ENCODE results near the gene IDI1.
A peak's percentile ranks its signal among the peaks of the same experiment; 100 is the strongest.
"Not testable (repeated sequence)": the region's sequence is repeated elsewhere in the genome, so short reads cannot be mapped to it uniquely, and the experiment has no call there.

Gene IDI1

DNA sequence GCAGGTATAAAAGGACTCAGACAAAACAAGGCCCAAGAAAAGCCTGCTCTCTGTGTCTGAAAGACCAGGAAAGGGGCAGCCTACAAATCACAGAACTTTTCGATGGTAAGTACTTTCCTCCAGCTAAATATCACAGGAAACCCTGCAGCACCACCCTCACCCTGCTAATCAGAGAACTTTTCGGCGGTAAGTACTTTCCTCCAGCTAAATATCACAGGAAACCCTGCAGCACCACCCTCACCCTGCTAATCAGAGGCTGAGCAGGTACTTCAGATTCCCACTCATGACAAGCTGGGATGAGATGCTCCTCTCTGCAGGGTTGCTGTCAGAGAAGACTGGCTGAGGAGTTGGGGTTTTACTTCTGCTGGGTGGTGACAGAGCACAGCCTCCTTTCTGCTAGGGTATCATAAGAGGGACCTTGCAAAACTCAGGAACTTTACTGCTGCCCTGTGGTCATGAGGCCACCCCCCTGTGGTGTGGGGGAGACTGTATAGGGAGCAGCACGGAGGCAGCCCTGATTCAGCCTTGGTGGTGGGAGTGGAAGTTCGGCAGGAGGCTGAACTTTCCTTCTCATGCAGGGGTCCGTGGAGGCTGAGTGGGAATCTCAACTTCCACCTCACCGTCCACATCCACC, 14.4 kb upstream of the IDI1 start:
- DNase-seq (ENCODE audit: low read depth in 2 of 2), result no peak

DNA sequence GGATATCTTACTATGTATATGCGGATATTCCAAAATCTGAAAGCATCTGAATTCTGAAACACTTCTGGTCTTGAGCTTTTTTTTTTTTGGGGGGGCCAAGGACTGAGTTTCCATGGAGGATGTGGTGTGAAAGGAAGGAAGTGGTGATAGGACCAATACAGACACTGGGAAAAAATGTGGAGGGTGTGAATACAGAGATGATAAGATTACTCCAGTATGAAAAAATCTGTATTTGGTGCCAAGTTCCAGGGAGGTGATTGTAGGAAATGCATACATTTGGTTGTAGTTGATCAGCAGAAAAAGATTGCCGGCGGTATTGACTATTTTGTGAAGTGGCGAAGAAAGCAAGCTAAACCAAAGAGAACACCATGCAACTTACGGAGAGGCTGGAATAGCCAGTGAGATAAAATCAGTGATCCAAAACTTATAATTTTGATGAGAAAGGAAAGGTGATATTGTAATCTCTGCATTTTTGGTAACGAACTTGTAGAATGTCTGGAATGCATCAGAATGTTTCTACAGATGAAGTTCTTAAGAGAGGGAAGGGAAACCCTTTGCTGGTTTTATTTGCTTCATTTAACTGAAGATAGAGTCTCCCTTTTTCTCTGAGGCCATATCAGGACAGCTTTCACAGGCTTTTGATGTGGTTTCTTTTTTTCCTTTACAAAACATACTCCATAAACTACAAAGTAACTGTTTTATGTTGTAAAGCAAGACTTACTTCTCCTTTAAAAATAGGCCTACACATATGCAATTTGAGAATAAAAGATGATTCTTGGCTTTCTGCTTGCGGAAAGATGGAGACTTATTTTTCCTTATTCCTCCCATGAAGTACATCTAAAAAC, 13.2 kb upstream of the IDI1 start:
- DNase-seq (ENCODE audit: low read depth in 2 of 2), result no peak

DNA sequence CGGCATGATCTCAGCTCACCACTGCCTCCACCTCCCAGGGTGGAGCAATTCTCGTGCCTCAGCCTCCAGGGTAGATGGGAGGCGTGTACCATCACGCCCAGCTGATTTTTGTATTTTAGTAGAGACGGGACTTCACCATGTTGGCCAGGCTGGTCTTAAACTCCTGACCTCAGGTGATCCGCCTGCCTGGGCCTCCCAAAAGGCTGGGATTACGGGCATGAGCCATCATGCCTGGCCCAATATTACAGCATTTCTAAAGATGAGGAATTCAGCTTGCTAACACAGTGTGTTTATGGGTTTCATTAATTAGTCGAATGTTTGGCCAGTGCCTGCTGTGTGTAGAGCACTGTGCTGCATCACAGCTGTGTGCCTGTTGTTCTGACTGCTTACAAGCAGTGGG, 11.0 kb upstream of the IDI1 start:
- DNase-seq (ENCODE audit: low read depth in 2 of 2), result no peak

DNA sequence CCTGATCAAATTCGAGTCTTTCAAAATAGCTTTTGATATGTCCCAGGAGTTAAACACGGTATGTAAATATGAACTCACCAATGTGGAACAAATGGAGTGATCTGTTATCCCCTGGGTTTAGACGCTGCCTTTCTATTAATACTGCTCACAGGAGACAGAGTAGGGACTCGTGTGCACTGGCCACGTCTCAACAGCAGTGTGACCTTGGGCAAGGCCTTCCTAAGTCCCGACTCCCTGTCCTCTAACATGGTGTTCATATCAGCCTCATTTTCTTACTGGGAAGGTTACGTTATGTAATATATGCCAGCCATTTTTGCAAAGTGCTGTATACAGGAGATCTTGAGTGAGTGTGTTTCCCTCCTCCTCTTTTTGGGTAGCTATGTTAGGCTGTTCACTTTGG, 9.1 kb upstream of the IDI1 start:
- DNase-seq (ENCODE audit: low read depth in 2 of 2), result no peak

DNA sequence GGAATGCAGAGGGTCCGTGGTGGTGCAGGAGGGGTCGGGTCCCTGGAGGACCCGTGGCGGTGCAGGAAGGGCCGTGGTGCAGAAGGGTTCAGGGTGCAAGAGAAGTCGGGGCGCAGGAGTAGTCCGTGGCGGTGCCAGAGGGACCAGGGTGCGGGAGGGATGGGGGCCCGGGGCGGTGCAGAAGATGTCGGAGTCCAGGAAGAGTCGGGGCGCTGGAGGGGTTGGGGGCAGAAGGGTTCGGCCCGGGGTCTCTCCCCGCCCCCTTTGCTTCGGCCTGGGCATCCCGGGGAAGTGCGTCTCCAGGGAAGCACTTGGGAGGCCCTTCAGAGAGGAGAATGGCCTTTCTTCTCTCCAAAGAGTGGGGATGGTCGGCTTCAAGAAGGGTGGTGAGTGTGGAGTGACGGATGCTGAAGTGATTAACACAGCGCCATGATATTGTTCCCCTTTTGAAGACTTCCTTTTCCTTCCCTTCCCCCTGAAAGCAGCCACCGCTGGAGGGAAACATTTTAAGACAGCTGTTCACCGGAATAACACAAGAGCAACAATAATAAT, 8.3 kb upstream of the IDI1 start:
- DNase-seq (ENCODE audit: low read depth in 2 of 2), result no peak

DNA sequence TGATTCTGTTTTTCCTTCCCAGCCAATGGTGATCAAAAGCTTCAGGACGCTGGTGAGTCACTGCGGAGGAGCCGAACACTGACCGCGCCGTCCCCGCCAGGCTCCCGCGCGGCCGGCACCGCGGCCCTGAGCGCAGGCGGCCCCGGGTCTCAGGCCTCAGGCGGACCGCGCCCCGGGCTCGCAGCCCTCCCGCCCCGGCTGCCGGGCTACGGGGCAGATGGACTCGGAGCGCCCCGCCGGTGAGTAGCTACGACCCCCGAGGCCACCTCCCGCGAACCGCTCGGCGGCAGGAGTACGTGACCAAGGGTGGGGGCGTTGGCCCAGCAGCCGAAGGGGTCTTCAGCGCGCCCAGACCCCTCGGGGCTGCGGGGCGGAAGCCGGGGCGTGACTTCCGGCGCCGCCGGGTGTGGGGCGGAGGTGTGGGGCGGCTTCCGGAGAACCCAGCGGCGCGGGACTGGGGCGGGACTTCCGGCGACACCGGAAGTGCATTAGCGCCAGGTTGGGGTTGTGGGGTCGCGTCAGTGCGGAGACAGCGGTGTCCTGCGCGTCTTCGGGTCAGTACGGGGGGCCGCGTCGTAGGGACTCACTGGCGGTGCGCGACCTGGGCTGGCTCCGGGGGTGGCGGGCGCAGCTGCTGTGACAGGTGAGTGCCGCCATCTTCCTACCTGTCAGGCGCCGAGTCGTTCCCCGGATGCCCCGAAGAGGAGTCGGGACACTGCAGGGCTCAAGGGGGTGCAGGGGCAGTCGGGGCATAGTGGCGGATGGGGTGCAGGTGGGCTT, 7.6 kb upstream of the IDI1 start, which contains the start of gene WDR37:
WDR37 (plus strand) TSS at position 60 of the 780 bp plus-strand sequence. CDS start 15,771 bp downstream, outside the sequence.
- DNase-seq (ENCODE audit: low read depth in 2 of 2), result peak; percentile 78 to 80

DNA sequence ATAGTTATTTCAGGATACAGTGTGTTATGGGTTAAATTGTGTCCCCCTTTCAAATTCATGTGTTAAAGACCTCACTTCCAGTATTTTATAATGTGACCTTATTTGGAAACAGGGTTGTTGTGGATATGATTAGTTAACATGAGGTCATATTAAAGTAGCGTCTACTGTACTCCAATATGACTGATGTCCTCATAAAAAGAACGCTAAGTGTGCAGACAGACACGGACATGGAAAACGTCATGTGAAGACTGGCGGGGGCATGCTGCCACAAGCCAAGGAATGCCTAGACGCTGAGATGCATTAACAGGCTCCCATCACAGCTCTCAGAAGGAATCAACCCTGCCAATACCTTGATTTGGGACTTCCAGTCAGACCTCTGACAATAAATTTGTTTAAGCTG, 5.8 kb upstream of the IDI1 start:
- no peak for DNase-seq (ENCODE audit: low read depth in 2 of 2)

DNA sequence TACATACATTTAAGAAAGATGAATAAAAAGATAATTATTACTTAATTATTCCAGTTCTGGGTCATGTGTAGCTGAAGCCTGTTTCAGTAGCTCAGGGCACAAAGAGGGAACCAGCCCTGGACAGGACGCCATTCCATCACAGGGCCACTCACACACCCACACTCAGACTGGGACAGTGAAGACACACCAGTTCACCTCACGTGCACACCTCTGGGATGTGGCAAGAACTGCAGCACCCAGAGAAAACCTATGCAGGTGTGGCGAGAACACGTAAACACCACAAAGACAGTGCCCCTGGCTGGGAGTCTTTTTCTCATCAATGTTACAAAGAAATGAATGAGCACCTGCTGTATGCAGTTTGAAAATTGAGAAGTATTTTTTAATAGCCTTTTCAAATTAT, 1.6 kb upstream of the IDI1 start:
- DNase-seq (ENCODE audit: low read depth in 2 of 2), result no peak

DNA sequence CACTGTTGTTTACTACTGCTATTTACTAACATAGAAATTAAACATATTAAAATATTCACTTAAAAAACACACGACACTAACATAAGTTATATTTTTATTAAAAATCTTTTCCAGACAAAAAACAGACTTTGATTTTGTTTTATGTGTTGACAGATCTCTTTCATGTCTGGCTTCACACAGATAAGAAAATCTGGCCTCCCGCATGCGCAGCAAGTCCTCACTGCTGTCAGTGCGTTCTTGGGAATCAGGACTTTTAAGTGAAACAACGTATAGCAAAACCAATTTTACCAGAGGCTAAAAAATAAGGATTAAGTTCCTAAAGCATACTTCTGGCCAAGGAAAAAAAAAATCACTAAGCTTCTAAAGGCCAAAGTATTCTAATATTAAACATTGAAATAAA, 1.2 kb upstream of the IDI1 start:
- DNase-seq (ENCODE audit: low read depth in 2 of 2), result no peak

DNA sequence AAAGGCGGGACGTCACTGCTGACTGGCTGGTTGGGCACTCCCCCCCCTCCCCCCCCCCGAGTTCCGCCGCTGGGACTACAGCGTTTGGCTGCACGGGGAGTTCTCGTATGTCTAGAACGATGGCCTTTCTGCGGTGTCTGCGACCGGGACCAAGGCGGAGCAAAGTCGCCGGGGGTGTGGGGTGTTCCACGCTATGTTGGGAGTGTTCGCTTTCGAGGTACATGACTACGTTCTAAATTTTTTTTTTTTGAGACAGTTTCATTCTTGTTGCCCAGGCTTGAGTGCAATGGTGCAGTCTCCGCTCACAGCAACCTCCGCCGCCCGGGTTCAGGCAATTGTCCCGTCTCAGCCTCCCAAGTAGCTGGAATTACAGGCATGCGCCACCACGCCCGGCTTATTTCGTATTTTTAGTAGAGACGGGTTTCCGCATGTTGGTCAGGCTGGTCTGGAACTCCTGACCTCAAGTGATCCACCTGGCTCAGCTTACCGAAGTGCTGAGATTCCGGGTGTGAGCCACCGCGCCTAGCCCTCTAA, 573 bp upstream of the IDI1 start:
- DNase-seq (ENCODE audit: low read depth in 2 of 2), result no peak

DNA sequence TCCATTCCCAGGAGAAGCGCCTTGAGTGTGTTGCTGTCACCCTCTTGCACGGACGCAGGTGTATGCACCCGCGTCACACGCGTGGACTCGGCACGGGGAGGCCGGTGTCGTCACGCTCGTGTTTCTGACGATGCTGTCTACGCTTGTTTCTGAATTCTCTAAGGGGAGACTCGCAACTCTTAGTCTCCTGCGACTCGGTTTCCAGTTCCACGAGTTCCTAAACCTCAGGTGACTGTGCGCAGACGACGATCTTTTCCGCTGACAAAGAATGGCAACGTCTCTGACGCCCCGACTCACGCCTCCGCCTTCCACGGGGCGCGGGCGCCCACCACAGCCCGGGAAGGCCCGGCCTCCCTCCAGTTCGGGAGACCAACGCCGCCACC, 579 bp downstream of the IDI1 start:
- DNase-seq (ENCODE audit: low read depth in 2 of 2), result no peak

DNA sequence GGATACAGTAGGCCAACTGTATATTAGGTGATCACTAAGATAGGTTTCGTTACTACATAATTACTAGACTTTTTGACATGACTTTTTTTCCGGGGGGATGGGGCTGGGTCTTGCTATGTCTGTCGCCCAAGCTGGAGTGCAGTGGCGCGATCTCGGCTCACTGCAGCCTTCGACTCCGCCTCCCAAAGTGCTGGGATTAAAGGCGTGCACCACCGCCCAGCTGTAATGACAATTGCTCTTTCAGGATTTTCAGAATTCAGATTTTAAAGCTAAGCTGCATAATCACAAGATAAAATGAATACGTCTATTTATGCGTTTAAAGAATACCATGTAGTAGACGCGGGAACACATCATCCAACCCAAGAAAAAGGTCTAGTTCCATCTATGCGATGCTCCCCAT, 982 bp downstream of the IDI1 start:
- DNase-seq (ENCODE audit: low read depth in 2 of 2), result no peak

DNA sequence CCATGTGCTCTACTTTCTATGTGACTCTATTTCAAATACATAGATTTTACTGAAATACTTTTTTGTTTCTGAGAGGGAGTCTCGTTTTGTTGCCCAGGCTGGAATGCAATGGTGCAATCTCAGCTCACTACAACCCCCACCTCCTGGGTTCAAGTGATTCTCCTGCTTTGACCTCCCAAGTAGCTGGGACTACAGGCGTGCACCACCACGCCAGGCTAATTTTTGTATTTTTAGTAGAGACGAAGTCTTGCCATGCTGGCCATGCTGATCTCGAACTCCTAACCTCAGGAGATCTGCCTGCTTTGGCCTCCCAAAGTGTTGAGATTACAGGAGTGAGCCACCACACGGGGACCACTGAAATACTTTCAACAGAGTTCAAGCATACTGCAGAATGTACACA, 3.5 kb downstream of the IDI1 start:
- no peak for DNase-seq (ENCODE audit: low read depth in 2 of 2)

DNA sequence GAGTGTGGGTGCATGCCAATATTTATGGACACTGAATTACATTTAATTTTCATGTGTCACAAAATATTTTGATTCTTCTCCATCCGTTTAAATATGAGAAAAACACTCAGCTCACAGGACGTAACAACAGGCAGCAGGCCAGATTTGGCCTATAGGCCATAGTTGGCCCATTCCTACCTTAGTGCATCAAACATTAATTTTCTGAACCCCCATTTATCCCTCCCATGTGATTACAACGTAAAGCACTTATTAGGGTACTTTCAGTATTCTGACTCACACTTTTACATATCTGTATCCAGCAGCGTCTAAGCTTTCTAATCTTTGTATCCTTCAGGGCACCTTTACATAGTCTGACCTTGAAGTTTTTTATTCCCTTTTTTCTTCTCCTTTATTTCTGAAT, 4.0 kb downstream of the IDI1 start:
- no peak for DNase-seq (ENCODE audit: low read depth in 2 of 2)

DNA sequence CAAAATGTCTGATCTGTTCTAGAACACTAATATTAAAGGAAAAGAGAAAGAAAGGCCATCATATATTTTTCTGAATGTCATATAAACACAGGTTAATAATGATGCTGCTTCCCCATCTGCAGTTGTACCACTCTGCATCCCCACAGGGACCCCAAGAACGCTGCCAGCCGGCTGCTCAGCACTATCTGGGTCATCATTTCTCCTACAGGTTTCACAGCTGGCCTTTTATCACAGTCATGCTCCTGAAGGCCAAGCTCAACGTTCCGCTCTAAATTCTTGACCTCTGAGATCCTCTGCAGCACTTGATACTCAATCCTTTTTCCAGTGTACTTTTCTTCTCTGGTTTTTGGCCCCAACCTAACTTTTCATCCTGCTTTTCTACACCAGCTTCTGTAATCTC, 4.8 kb downstream of the IDI1 start:
- DNase-seq (ENCODE audit: low read depth in 2 of 2), result no peak

DNA sequence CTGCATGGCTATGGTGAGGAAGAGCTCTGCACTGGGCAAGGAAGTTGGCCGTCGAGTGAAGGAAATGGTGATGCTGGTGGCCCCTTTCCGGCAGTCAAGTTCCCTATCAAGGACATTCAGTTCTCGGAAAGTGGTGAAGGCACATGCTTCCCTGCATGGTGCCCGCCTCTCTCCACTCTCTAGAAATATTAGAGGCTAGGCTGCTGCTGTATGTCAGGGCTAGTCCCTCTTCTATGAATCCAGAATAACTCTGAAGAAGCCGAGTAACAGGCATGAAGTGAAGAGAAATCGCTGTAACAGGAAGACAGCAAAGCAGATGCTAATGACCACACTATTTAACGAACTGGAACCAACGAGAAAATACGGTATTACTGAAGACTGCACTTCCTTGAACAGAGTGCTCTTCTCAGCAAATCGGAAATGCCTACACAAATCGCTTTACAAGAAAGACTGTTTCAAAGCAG, 5.4 kb downstream of the IDI1 start:
- DNase-seq (ENCODE audit: low read depth in 2 of 2), result no peak

DNA sequence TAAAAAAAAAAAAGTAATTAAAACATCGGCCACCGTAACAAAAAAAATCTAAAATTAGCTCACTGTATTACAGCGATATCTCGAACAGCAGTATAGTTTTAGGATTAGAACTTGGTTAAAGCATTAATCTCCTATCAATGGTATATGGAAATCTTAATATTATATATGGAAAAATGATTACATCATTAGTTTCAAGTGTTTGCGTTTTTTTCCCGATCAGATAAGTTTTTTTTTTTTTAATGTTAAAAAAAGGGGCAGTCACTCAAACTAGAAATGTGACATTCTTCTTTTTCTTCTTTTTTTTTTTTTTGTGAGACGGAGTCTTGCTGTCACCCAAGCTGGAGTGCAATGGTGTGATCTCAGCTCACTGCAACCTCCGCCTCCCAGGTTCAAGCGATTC, 7.4 kb downstream of the IDI1 start:
- no peak for DNase-seq (ENCODE audit: low read depth in 2 of 2)

DNA sequence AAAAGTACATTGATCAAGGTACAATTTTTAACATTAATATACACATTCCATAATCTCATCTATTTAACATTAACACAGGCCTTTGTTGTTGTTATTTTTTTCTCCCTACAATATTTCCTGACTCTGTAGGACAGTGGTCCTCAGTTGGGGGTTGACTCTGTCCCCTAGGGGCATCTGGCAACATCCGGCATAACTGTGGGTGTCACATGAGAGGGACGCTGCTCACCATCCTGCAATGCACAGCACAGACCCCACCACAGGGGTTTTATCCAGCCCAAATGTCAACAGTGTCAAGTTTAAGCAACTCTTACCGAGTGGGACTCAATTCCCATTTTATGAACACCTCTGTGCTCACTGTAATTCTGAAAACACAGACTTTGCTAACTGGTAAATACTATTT, 8.8 kb downstream of the IDI1 start:
- DNase-seq (ENCODE audit: low read depth in 2 of 2), result no peak

DNA sequence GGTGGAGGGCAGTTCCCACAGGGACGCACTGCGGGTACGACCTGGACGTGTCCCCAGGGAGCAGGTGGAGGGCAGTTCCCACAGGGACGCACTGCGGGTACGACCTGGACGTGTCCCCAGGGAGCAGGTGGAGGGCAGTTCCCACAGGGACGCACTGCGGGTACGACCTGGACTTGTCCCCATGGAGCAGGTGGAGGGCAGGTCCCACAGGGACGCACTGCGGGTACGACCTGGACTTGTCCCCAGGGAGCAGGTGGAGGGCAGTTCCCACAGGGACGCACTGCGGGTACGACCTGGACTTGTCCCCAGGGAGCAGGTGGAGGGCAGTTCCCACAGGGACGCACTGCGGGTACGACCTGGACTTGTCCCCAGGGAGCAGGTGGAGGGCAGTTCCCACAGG, 10.2 kb downstream of the IDI1 start:
- DNase-seq (ENCODE audit: low read depth in 2 of 2), result not testable (repeated sequence)

DNA sequence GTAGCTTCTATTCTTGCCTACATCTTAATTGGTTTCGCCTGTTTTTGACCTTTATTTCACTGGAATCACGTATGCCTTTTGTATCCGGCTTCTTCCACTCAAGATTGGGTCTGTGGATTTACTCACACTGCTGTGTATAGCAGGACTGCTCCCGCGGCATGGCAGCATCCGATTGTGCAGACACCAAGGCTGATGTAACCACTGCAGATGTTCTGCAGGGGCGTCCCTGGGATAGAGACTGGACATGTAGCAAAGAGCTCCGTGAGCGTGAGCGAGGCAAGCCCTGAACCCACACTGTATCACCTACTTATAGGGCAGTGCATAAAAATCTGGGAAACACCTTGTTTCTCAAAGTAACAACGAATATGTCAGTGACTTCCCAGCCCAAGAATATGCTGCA, 11.8 kb downstream of the IDI1 start:
- DNase-seq (ENCODE audit: low read depth in 2 of 2), result no peak

DNA sequence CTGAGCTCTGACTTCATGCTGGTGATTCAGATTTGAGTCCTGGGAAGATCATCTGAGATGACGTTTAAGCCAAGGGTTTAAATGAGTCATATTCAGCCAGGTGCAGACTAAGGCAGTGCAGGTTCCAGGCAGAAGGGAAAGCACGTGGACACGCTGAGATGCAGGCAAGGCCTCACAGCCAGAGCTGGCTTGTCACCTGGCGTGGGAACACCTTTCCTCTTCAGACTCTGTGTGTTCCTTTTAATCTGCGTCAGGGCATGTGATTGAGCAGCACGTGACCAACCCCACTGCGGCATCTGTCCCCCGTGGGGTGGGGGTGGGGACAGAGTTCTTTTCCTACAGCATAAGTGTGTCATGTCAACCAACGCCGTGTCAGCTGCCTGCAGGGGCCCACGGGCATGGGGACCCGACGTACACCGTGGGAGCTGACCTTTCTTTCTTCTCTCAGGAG, 12.6 kb downstream of the IDI1 start:
- no peak for DNase-seq (ENCODE audit: low read depth in 2 of 2)

DNA sequence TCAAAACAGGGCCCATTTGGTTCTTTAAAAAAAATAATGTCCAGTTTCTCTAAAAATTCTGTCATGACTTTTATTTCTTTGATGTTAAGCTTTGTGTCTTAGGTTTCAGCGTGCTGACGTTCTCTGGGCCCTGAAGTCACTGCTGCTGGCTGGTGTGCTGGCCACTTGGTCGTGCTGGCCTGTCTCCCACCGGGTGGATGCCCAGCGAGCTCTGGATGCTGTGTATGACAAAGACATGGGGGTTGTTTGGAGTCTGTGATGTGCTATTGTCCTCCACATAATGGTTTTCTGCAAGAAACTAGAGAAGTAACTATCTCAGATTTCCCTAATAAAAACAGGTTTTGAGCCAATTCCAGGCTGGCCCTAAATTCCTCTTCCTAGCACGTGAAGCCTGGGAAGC, 13.7 kb downstream of the IDI1 start:
- no peak for DNase-seq (ENCODE audit: low read depth in 2 of 2)

All from stimulated activated CD8-positive, alpha-beta memory T cell treated with anti-CD3 and anti-CD28 coated beads, Interleukin-7, amount 100 ng/mL, for 1 hour (primary cell).